Upper lobe of right lung (tissue), 1 donor: ENCODE measurements around the gene ANO2. TPM values are rescaled to one million over a fixed set of nuclear protein-coding genes. Genes with fewer than 3 reads are reported as not detected.

Experiments
- ATAC-seq: fragments of 200-7000 bp; cut with Tn5 transposase; one replicate; pipeline ENCODE4 v1.9.1; 2020; ENCODE audit warnings: mild to moderate bottlenecking, moderate library complexity
- DNase-seq: peaks from one replicate; pipeline ENCODE4 v3.0.0-alpha.2; 2020
- H3K27ac ChIP-seq: fragments of 200-600 bp; one replicate; pipeline ENCODE4 v1.8.0; 2022
- H3K27me3 ChIP-seq: fragments of 200-600 bp; one replicate; pipeline ENCODE4 v1.8.0; 2022; ENCODE audit warnings: mild to moderate bottlenecking
- H3K36me3 ChIP-seq: fragments of 200-600 bp; one replicate; pipeline ENCODE4 v1.8.0; 2022
- H3K4me1 ChIP-seq: fragments of 200-600 bp; one replicate; pipeline ENCODE4 v1.8.0; 2022
- H3K4me3 ChIP-seq: fragments of 200-600 bp; one replicate; pipeline ENCODE4 v1.8.0; 2022; ENCODE audit warnings: mild to moderate bottlenecking
- H3K9me3 ChIP-seq: fragments of 200-600 bp; one replicate; pipeline ENCODE4 v1.8.0; 2022
- intact Hi-C: fragments of 100-400 bp; cut with DNase I; formaldehyde crosslinking; loops from one replicate; pipeline ENCODE4 v1.11.0; 2022
- total RNA-seq: library from RNA; stranded (reverse); fragmentation: NEBNext Ultra II Directional; extraction: Animal tissue kit (Norgen Biotek cat#: 25700); gene quantifications from one replicate; pipeline ENCODE4 v1.2.1, GENCODE V29; 2021
- TF ChIP-seq, protein P1 (sequence below): fragments of 200-600 bp; IDR thresholded peaks from one replicate; pipeline ENCODE4 v1.8.0; 2022; ENCODE audit warnings: antibody characterized with exemption
- donor health status: DM: no; HTN: yes; CAD: no; lungs with severe emphysema.

The ANO2 gene
- total RNA-seq, 1 donor from 2014 or later: 36.8 TPM

DNA sequence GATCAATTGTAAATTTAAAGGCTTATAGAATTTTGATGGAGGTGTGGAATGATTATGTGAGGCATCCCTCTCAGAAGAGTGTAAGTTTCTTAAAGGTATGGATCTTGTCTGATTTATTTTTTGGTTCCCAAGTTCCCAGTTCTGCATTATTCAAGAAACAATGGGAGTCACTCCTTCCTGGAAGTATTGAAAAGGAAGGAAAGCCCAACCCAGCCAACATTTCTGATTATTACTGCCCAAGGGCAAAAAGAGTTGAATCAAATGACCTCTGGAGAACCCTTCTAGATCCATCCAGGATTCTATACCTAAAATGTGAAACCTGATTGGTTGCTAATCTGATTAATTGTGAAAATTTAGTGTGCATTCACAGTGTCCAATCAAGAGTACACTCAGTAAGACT is 166.2 kb downstream of the ANO2 start:
- H3K36me3 ChIP-seq: no peaks in the 10 kb centered on the region
- peaks cover 3% of the 10 kb centered on the region for H3K4me1 ChIP-seq
- intact Hi-C loops: no loop called here
- no peak overlapping the region for H3K4me3 ChIP-seq
- H3K9me3 ChIP-seq: no peaks in the 10 kb centered on the region
- no peaks in the 10 kb centered on the region for H3K27me3 ChIP-seq
- ATAC-seq (no peak), DNase-seq (no peak)
- H3K27ac ChIP-seq: no peak overlapping the region
- TF ChIP-seq, protein P1, sequence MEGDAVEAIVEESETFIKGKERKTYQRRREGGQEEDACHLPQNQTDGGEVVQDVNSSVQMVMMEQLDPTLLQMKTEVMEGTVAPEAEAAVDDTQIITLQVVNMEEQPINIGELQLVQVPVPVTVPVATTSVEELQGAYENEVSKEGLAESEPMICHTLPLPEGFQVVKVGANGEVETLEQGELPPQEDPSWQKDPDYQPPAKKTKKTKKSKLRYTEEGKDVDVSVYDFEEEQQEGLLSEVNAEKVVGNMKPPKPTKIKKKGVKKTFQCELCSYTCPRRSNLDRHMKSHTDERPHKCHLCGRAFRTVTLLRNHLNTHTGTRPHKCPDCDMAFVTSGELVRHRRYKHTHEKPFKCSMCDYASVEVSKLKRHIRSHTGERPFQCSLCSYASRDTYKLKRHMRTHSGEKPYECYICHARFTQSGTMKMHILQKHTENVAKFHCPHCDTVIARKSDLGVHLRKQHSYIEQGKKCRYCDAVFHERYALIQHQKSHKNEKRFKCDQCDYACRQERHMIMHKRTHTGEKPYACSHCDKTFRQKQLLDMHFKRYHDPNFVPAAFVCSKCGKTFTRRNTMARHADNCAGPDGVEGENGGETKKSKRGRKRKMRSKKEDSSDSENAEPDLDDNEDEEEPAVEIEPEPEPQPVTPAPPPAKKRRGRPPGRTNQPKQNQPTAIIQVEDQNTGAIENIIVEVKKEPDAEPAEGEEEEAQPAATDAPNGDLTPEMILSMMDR: no peak

- no peak overlapping the region for H3K27ac ChIP-seq
- peaks cover 3% of the 10 kb centered on the region for H3K4me1 ChIP-seq
- ATAC-seq (no peak), DNase-seq (no peak)
- H3K27me3 ChIP-seq: no peaks in the 10 kb centered on the region
- H3K36me3 ChIP-seq: no peaks in the 10 kb centered on the region
- TF ChIP-seq, protein P1: no peak
- intact Hi-C loops: no loop called here
- H3K4me3 ChIP-seq: no peak overlapping the region
- H3K9me3 ChIP-seq: no peaks in the 10 kb centered on the region
Observed at GRCh38 chr12:5777451-5777850, 167.6 kb downstream of the ANO2 start.

DNA sequence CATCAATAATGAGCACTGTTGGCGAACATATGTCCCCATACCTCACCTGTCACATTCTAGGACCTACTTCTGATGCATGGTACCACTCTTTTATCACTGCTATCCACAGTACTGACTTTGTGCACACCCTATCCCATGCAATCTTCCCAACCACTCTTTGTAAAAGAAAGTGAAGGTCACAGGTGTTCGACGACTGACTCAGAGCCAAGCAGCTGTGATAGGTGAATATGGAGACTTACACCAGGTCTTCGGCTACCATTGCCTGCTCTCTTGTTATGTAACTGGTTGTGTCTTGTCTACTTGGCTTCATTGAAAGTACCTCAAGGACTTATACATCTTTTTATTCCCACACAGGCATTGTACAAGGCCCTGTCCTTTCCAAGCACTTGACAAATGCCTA is 169.0 kb downstream of the ANO2 start:
- ATAC-seq (no peak), DNase-seq (no peak)
- Histone ChIP-seq H3K27ac (no peak overlapping the region), H3K9me3 (no peaks in the 10 kb centered on the region), H3K27me3 (no peaks in the 10 kb centered on the region), H3K4me1 (peaks cover 3% of the 10 kb centered on the region), H3K36me3 (no peaks in the 10 kb centered on the region), H3K4me3 (no peak overlapping the region)
- intact Hi-C loops: no loop called here
- TF ChIP-seq, protein P1: no peak

DNA sequence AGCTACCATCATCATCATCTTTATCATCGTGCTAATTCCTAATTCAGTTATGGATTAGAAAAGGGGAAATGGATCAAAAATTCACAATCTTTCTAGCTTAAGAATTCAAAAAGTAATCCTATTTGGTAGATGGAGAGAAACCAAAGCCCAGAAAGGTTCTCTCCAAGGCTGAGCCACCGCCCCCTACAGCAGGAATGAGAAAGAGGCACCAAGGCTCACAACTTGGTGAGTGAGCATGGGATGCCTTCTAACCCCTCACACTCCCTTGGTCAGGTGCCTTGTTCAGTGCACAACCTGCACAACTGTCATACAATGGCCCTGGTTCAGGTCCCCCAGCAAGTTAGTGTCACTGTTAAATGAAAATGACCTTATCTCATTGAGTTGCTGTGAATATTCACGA is 171.5 kb downstream of the ANO2 start:
- no peak for ATAC-seq
- H3K27ac ChIP-seq: no peak overlapping the region
- intact Hi-C loops: no loop called here

GRCh38 chr12:5771756-5772155 is 173.3 kb downstream of the ANO2 start:
- Histone ChIP-seq H3K27me3 (no peaks in the 10 kb centered on the region), H3K4me3 (no peak overlapping the region), H3K9me3 (no peaks in the 10 kb centered on the region), H3K4me1 (peaks cover 10% of the 10 kb centered on the region), H3K27ac (no peak overlapping the region), H3K36me3 (no peaks in the 10 kb centered on the region)
- no peak for DNase-seq
- no peak for ATAC-seq
- TF ChIP-seq, protein P1: no peak
- intact Hi-C loops: no loop called here

More for the DNA sequence above, 171.5 kb downstream of the ANO2 start:
- Histone ChIP-seq H3K4me1 (peaks cover 10% of the 10 kb centered on the region), H3K27me3 (no peaks in the 10 kb centered on the region), H3K36me3 (no peaks in the 10 kb centered on the region), H3K4me3 (no peak overlapping the region), H3K9me3 (no peaks in the 10 kb centered on the region)
- DNase-seq: no peak
- TF ChIP-seq, protein P1: no peak

DNA sequence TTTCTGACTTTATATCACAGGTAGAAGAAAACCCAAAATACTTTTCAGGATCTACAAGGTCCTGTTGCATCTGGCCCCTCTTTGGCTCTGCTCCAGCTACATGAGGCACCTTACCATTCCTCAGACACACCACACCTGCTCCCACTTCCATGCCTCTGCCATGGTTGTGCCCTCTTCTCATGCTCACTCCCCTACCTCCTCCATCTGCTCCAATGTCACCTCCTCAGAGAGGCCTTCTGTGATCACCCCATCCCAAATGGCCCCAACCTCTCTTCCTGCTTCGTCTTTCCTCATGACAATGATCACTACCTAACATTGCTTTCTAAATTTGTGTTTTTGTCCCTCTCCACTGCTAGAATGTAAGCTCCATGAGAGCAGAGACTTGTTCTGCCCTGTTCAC is 174.3 kb downstream of the ANO2 start:
- intact Hi-C loops: no loop called here
- Histone ChIP-seq H3K27ac (no peak overlapping the region), H3K27me3 (no peaks in the 10 kb centered on the region), H3K9me3 (no peaks in the 10 kb centered on the region), H3K36me3 (no peaks in the 10 kb centered on the region), H3K4me1 (peaks cover 10% of the 10 kb centered on the region), H3K4me3 (no peak overlapping the region)
- TF ChIP-seq, protein P1: no peak
- ATAC-seq (no peak), DNase-seq (no peak)
